Germinal center (tissue), 1 donor: ENCODE data around the gene PSME3IP1.

ENCODE experiments used
- DNase-seq: peaks from one replicate; pipeline ENCODE4 v3.0.0; 2012; ENCODE audit warnings: mixed read lengths, low spot score

Gene PSME3IP1

GRCh38 chr16:57167538-57167937, 18.3 kb downstream of the PSME3IP1 start:
- DNase-seq = no peak

GRCh38 chr16:57166951-57167350, 18.9 kb downstream of the PSME3IP1 start:
- DNase-seq = no peak

GRCh38 chr16:57166451-57166850, 19.4 kb downstream of the PSME3IP1 start:
- DNase-seq = no peak

- DNase-seq = no peak
Measured at GRCh38 chr16:57165938-57166337, 19.9 kb downstream of the PSME3IP1 start.

- no peak for DNase-seq
Measured at GRCh38 chr16:57165483-57165882, 20.4 kb downstream of the PSME3IP1 start.

GRCh38 chr16:57163842-57164241, 22.0 kb downstream of the PSME3IP1 start:
- no peak for DNase-seq

GRCh38 chr16:57159447-57159846, 26.4 kb downstream of the PSME3IP1 start:
- no peak for DNase-seq

GRCh38 chr16:57157533-57157932, 28.3 kb downstream of the PSME3IP1 start:
- DNase-seq = no peak

GRCh38 chr16:57156351-57156703, 29.5 kb downstream of the PSME3IP1 start:
- no peak for DNase-seq

GRCh38 chr16:57155702-57156350, 30.0 kb downstream of the PSME3IP1 start:
- DNase-seq = no peak

GRCh38 chr16:57153841-57154240, 32.0 kb downstream of the PSME3IP1 start:
- no peak for DNase-seq

- DNase-seq = no peak
Measured at GRCh38 chr16:57152096-57153093, 33.4 kb downstream of the PSME3IP1 start.

- DNase-seq = no peak
Measured at GRCh38 chr16:57151369-57151768, 34.5 kb downstream of the PSME3IP1 start.

- DNase-seq = no peak
Measured at GRCh38 chr16:57150682-57151330, 35.0 kb downstream of the PSME3IP1 start.

GRCh38 chr16:57149391-57149790, 36.4 kb downstream of the PSME3IP1 start:
- no peak for DNase-seq

GRCh38 chr16:57148481-57148880, 37.4 kb downstream of the PSME3IP1 start:
- DNase-seq = no peak

- no peak for DNase-seq
Measured at GRCh38 chr16:57147381-57148221, 38.2 kb downstream of the PSME3IP1 start.

GRCh38 chr16:57146735-57147134, 39.1 kb downstream of the PSME3IP1 start:
- DNase-seq = peak; percentile 28

GRCh38 chr16:57146040-57146647, 39.7 kb downstream of the PSME3IP1 start:
- no peak for DNase-seq

- no peak for DNase-seq
Measured at GRCh38 chr16:57145046-57146021, 40.5 kb downstream of the PSME3IP1 start.
